Chondrocyte (in vitro differentiated cells): ENCODE data around the gene OSTN. TPM values are rescaled to one million over a fixed set of nuclear protein-coding genes. Genes with fewer than 3 reads are reported as not detected.
A peak's percentile ranks its signal among the peaks of the same experiment; 100 is the strongest.

Source experiments
- DNase-seq: peaks from one replicate; pipeline ENCODE4 v3.0.0; 2021; ENCODE audit warnings: mixed read lengths, low spot score
- H3K27ac Mint-ChIP-seq: one replicate; pipeline ENCODE4 v1.8.0; 2021; ENCODE audit warnings: mild to moderate bottlenecking, moderate library complexity, mixed read lengths; ENCODE audit not compliant: unreplicated experiment
- H3K27me3 Mint-ChIP-seq: 2 replicates; pipeline ENCODE4 v1.8.0; 2021; ENCODE audit warnings: low read depth, mixed read lengths
- H3K36me3 Mint-ChIP-seq: 2 replicates; pipeline ENCODE4 v1.8.0; 2021; ENCODE audit warnings: low read depth, mixed read lengths
- H3K4me1 Mint-ChIP-seq: 2 replicates; pipeline ENCODE4 v1.8.0; 2021; ENCODE audit warnings: low read depth, mild to moderate bottlenecking, mixed read lengths
- H3K4me3 Mint-ChIP-seq: one replicate; pipeline ENCODE4 v1.8.0; 2021; ENCODE audit warnings: mild to moderate bottlenecking, moderate library complexity, mixed read lengths; ENCODE audit not compliant: unreplicated experiment
- H3K9me3 Mint-ChIP-seq: 2 replicates; pipeline ENCODE4 v1.8.0; 2021; ENCODE audit warnings: low read depth, mixed read lengths
- total RNA-seq: library from RNA; stranded (reverse); gene quantifications from 3 replicates; pipeline ENCODE4 v1.2.1, GENCODE V29; 2021
- TF ChIP-seq, protein P1 (sequence below): fragments of 200-600 bp; sonication (generic); IDR thresholded peaks from 2 replicates; pipeline ENCODE4 v1.5.0; 2021; ENCODE audit warnings: antibody characterized with exemption, mild to moderate bottlenecking, moderate library complexity

The OSTN gene
- total RNA-seq, 1 donor from 2014 or later: not detected

DNA sequence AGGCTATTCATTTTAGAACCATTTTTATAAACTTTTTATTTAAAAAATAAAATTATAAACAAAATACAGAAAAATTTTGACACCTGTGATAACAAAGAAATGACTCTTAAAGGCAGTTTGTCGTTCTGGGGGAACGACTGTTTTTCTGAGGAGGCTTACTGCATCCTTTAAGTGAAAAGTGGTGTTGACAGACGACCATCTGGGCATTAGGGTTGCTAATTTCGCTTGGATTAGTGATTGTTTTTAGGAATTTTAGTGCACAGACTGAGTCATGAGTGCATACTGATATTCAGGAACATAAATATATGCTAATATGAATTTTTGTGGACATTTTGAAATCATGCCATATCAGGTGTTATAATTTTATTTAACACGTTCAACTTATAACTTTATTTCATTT is 28.5 kb downstream of the OSTN start:
- Mint-ChIP-seq H3K27ac (no peak overlapping the region), H3K36me3 (no peaks in the 10 kb centered on the region), H3K4me1 (no peaks in the 10 kb centered on the region), H3K27me3 (no peaks in the 10 kb centered on the region), H3K4me3 (no peak overlapping the region), H3K9me3 (peaks cover 3% of the 10 kb centered on the region)
- TF ChIP-seq, protein P1, sequence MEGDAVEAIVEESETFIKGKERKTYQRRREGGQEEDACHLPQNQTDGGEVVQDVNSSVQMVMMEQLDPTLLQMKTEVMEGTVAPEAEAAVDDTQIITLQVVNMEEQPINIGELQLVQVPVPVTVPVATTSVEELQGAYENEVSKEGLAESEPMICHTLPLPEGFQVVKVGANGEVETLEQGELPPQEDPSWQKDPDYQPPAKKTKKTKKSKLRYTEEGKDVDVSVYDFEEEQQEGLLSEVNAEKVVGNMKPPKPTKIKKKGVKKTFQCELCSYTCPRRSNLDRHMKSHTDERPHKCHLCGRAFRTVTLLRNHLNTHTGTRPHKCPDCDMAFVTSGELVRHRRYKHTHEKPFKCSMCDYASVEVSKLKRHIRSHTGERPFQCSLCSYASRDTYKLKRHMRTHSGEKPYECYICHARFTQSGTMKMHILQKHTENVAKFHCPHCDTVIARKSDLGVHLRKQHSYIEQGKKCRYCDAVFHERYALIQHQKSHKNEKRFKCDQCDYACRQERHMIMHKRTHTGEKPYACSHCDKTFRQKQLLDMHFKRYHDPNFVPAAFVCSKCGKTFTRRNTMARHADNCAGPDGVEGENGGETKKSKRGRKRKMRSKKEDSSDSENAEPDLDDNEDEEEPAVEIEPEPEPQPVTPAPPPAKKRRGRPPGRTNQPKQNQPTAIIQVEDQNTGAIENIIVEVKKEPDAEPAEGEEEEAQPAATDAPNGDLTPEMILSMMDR: no peak
- DNase-seq: no peak

DNA sequence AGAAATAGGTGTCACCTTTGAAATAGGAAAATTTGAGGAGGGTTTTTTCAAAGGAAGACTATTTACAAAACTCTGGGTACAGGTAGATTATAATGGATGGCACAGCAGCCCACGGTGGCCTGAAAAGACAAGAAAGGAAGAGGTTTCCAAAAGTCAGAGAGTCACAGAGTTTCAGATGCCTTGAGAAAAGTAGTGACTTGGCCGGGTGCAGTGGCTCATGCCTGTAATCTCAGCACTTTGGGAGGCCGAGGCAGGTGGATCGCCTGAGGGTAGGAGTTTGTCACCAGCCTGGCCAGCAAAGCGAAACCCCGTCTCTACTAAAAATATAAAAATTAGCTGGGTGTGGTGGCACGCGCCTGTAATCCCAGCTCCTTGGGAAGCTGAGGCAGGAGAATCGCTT is 35.2 kb downstream of the OSTN start:
- H3K4me1 Mint-ChIP-seq: peaks cover 41% of the 10 kb centered on the region
- H3K27ac Mint-ChIP-seq: no peak overlapping the region
- H3K4me3 Mint-ChIP-seq: no peak overlapping the region
- DNase-seq: no peak
- H3K27me3 Mint-ChIP-seq: no peaks in the 10 kb centered on the region
- H3K36me3 Mint-ChIP-seq: no peaks in the 10 kb centered on the region
- TF ChIP-seq, protein P1: no peak
- no peaks in the 10 kb centered on the region for H3K9me3 Mint-ChIP-seq

DNA sequence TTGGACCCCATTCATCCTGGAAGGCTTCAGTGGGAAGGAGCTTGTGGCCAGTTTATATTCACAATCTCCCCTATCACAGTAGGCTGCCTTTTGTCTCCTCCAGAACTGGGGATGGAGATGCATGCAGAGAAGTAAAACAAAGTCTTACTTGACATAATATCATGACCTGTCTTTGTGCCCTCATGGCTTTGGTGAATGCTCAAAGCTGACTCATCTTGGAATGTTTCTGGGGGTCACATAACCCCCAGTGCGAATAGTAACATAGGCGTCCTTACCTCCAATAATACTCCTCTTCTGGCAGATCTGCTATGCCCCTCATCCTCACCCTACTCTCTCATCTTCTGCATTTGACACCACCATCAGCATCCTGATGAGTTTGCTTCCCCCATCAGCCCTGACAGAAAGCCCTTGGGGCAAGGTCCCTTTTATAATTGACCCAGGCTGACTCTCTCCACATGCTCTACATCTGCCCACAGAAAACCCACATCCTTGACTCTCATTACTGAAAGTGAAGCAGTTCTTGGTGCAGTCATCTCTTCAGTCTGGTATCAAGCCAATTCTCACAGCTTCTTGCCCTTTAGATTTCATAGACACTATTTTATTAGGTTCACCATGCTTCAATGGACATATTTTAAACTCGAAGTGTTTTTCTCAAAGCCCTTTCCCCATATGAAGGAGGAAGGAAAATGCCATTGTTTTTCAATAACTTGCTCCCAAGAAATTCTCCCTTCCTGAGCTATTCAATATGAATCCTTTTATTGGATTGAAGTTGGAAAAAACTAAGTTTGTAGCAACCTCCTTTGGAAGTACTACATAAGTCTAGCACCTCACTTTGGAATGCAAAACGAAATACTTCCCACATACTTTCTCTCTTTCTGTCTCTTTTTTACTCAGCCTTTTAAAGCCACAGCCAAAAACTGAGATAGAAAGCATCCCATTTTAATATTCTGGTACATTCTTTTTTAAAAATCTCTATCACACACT is 36.6 kb downstream of the OSTN start:
- Mint-ChIP-seq H3K36me3 (no peaks in the 10 kb centered on the region), H3K4me3 (peak overlapping the region; percentile 17), H3K4me1 (peaks cover 41% of the 10 kb centered on the region), H3K27ac (peak overlapping the region; percentile 90), H3K9me3 (no peaks in the 10 kb centered on the region), H3K27me3 (no peaks in the 10 kb centered on the region)
- TF ChIP-seq, protein P1: no peak
- DNase-seq: no peak

DNA sequence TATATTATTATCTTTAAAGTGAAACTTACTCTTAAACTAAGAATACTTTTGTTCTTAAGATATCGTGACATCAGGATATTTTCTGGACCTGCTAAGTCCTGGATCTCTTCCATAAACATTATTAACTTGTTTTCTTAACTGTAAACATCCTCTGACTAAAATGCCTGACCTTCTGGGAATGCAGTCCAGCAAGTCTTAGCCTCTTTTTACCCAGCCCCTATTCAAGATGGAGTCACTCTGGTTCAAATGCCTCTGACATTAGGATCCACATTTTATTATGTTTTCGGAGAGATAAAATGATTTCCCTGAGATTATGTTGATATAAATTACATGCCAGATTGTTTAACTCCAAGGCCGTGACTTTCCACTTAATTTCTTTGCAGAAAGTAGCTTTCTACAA is 37.6 kb downstream of the OSTN start:
- DNase-seq: no peak
- no peak overlapping the region for H3K4me3 Mint-ChIP-seq
- H3K27ac Mint-ChIP-seq: peak overlapping the region; percentile 90
- no peaks in the 10 kb centered on the region for H3K36me3 Mint-ChIP-seq
- no peaks in the 10 kb centered on the region for H3K9me3 Mint-ChIP-seq
- TF ChIP-seq, protein P1: no peak
- H3K27me3 Mint-ChIP-seq: no peaks in the 10 kb centered on the region
- H3K4me1 Mint-ChIP-seq: peaks cover 41% of the 10 kb centered on the region

DNA sequence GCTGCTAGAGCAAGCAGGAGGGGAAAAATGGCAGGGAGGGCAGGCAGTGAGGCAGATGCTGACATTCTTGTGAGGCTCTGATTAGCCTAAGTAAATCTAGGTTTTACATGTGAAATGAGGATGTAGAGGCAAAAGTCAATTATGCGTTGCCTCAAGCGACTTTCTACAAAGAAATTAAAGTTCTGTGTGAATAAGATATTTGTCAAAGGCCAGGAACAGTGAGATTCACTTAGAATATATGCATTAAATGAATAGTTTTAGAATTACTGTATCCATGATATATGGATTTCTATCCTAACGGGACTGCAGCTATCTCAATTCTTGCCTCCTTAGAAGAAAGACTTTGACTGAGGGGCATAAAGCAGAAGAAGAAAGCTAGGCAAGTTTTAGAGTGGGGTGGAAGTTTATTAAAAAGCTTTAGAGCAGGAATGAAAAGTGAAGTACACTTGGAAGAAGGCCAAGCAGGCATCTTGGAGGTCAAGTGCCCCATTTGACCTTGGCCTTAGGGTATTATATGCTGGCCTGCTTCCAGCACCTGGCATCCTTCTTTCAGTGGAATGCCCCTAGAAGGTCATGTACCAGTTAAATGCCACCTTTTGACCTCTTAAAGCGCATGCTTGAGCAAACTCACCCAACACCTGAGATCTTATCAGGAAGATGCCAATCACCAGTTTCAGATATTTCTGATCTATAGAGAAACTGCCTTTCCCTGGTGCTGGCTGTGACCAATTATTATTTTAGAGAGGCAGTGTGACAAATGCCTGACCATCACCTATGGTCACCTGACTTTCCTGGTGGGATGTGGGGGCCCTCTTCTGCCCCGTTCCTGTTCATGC is 38.2 kb downstream of the OSTN start:
- no peaks in the 10 kb centered on the region for H3K27me3 Mint-ChIP-seq
- H3K9me3 Mint-ChIP-seq: no peaks in the 10 kb centered on the region
- DNase-seq: no peak
- peaks cover 41% of the 10 kb centered on the region for H3K4me1 Mint-ChIP-seq
- H3K4me3 Mint-ChIP-seq: no peak overlapping the region
- H3K36me3 Mint-ChIP-seq: no peaks in the 10 kb centered on the region
- TF ChIP-seq, protein P1: no peak
- peak overlapping the region; percentile 90 for H3K27ac Mint-ChIP-seq
